ENCODE measurements around the gene CALML5.

CALML5 gene

DNA sequence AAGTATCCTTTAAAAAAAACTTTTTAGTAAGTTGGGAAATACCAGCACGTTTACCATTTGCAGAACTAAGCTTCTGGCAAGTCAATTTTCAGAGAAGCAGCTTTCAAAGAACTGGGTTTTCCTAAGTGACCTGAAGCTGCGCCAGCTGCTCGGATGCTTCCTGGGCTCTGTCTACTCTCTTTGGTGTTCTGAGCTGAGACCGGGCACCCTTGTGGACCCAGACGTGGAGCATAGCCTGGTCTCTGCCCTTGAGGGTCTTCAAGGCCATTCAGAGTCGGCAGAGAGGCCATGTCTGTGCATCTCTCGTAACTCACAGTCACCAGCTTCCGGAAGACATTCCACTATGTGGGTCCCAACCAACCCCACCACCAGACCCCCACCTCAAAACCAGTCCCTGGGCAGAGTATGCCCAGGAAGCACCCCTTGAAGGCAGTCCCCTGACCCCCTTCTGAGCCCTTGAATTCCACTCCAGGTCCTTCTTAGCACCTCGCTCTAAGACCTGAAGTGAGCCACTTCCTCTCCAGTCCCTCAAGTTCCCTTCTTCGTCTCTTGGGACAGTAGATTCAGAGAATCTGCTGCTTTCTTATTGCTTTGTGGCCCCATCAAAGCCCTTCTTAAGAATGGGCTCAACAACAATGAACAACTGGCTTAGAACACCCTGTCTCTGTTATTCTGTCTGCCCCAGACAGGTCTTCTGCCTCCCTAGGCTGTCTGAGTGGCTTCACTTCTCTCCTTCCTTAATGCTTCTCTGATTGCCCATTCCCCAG is 8.5 kb downstream of the CALML5 start:
- H3K4me3 ChIP-seq (ENCODE audit: low read depth, low read length): no peak overlapping the region
- DNase-seq (ENCODE audit: low read depth): no peak
- no peak for TF ChIP-seq CTCF (IDR thresholded peaks at IDR 0.05; ENCODE audit: control insufficient read depth, extremely low read depth, insufficient read depth)

GRCh38 chr10:5490032-5490431 is 9.3 kb downstream of the CALML5 start:
- no peak for TF ChIP-seq CTCF (IDR thresholded peaks at IDR 0.05; ENCODE audit: control insufficient read depth, extremely low read depth, insufficient read depth)
- no peak overlapping the region for H3K4me3 ChIP-seq (ENCODE audit: low read depth, low read length)
- no peak for DNase-seq (ENCODE audit: low read depth)

GRCh38 chr10:5488272-5489161 is 10.9 kb downstream of the CALML5 start:
- no peak overlapping the region for H3K4me3 ChIP-seq (ENCODE audit: low read depth, low read length)
- DNase-seq (ENCODE audit: low read depth): peak; percentile 39
- TF ChIP-seq CTCF (IDR thresholded peaks at IDR 0.05; ENCODE audit: control insufficient read depth, extremely low read depth, insufficient read depth): no peak

DNA sequence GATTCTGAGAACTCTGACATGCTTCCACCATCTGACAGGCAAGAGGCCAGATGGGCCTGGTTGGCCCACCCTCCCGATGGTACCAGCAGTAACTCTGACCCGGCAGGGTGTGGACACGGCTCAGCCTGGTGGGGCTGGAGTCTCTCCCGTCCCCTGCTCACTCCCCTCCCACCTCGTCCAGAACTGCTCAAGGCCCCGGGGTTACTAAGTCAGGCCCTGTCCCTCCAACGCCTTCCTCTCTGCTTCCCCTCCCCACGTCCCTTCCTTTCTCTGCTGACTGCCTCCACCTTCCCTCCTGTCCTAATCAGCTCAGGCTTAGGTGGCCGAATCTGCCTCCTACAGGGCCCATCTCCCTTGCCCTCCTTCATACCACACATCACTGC is 12.5 kb downstream of the CALML5 start:
- no peak overlapping the region for H3K4me3 ChIP-seq (ENCODE audit: low read depth, low read length)
- no peak for TF ChIP-seq CTCF (IDR thresholded peaks at IDR 0.05; ENCODE audit: control insufficient read depth, extremely low read depth, insufficient read depth)
- no peak for DNase-seq (ENCODE audit: low read depth)

DNA sequence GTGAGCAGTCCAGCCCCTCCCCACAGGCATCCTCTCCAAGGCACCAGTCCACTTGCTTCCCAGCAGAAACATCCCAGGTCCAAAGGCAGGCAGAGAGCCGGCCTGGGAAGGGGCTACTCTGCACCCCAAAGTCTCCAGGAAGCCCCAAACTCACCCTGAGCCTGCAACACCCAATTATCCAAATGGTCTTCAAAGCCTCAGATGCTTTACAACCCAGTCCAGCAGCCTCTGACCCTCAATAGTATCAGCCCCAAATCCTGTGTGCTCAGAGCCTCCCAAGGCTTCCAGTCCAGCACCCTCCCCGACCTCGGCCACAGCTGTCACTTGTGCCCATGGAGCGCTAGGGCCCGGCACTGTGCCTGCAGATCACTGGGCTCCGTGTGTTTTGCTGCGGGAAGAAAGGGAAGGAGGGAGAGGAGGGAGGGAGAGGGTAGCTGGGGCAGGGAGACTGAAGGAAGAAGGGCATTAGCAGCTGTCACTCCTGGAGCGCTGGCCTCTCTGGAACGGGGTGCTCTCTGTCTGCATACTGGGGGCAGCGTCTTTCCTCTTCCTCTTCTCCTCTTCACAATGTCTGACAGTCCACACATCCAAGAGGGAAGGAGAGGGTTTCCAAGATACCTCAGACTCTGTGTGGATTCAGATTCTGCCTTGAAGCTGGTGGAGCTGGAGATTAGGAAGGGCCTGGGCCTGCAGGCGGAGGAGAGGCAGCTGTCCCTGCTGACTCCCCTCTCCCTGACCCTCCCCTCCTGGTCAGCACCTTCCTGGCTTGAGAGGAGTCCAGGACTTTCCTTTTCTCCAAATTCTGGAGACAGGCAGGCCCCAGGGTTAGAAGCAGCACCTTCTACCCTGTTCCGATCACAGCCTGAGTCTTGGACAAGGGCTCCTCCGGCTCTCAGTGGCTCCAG is 13.2 kb downstream of the CALML5 start:
- DNase-seq (ENCODE audit: low read depth): no peak
- no peak overlapping the region for H3K4me3 ChIP-seq (ENCODE audit: low read depth, low read length)
- TF ChIP-seq CTCF (IDR thresholded peaks at IDR 0.05; ENCODE audit: control insufficient read depth, extremely low read depth, insufficient read depth): no peak

DNA sequence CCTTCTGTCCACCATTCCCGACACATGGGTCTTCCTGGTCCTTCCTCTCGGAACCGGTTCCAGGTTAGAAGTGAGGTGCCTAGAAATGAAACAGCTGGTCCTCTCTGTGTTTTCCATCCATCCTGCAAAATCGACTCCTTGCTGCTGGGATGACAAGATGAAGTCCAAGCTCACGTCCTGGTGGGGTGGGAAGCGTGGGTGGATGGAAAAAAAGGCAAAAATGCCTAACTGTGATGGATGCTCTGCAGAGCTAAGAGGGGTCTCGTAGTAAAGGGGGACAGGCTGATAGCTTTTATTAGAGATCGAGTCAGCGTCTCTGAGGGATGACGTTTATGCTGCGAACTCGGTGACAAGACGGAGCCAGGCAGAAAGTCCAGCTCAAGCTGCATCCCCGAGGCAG is 14.1 kb downstream of the CALML5 start:
- DNase-seq (ENCODE audit: low read depth): no peak
- TF ChIP-seq CTCF (IDR thresholded peaks at IDR 0.05; ENCODE audit: control insufficient read depth, extremely low read depth, insufficient read depth): no peak

More for the DNA sequence above, 14.1 kb downstream of the CALML5 start:
- H3K4me3 ChIP-seq (ENCODE audit: low read depth, low read length): no peak overlapping the region

Measured in LNCaP clone FGC (cell line).